SK-N-MC (cell line): ENCODE results near the gene SLC24A5.

ENCODE experiments used
- DNase-seq: peaks from one replicate; pipeline ENCODE4 v3.0.0-alpha.2; 2011; ENCODE audit warnings: low read depth, low spot score
- H3K27ac ChIP-seq: fragments of 200-600 bp; sonication (generic); 2 replicates; pipeline ENCODE4 v1.5.1; 2016; ENCODE audit warnings: mixed run types
- H3K36me3 ChIP-seq: fragments of 200-600 bp; sonication (generic); 2 replicates; pipeline ENCODE4 v1.6.1; 2017; ENCODE audit warnings: antibody characterized with exemption, low read length, mixed read lengths; ENCODE audit not compliant: insufficient read depth
- H3K4me3 ChIP-seq: fragments of 200-600 bp; sonication (generic); 2 replicates; pipeline ENCODE4 v1.5.1; 2016
- H3K9ac ChIP-seq: fragments of 200-600 bp; sonication (generic); 2 replicates; pipeline ENCODE4 v1.8.0; 2017; ENCODE audit warnings: mixed run types, mixed read lengths; ENCODE audit not compliant: insufficient read length
- H3K9me3 ChIP-seq: fragments of 200-600 bp; sonication (generic); 2 replicates; pipeline ENCODE4 v1.6.1; 2017; ENCODE audit warnings: low read depth, mild to moderate bottlenecking, antibody characterized with exemption, low read length, moderate library complexity, mixed read lengths
- EZH2 ChIP-seq: fragments of 200-600 bp; sonication (generic); IDR thresholded peaks from one replicate; pipeline ENCODE4 v1.6.1; 2017; ENCODE audit warnings: antibody characterized with exemption
- FOXP2 ChIP-seq: optimal IDR thresholded peaks from 2 replicates; pipeline ENCODE3; 2011; ENCODE audit warnings: mild to moderate bottlenecking, moderate library complexity; ENCODE audit not compliant: insufficient read depth; ENCODE audit errors: extremely low read length, control extremely low read depth
- POLR2AphosphoS5 ChIP-seq: IDR thresholded peaks from 2 replicates; pipeline ENCODE4 v1.6.1; 2012; ENCODE audit warnings: mild to moderate bottlenecking, low read depth, low read length, borderline replicate concordance

The SLC24A5 gene

GRCh38 chr15:48087844-48088243, 32.9 kb upstream of the SLC24A5 start:
- no peak for TF ChIP-seq EZH2
- TF ChIP-seq FOXP2: no peak
- TF ChIP-seq POLR2AphosphoS5: no peak
- Histone ChIP-seq H3K27ac (no peak overlapping the region), H3K9me3 (no peaks in the 10 kb centered on the region), H3K36me3 (no peaks in the 10 kb centered on the region), H3K4me3 (no peak overlapping the region), H3K9ac (no peak overlapping the region)
- no peak for DNase-seq

DNA sequence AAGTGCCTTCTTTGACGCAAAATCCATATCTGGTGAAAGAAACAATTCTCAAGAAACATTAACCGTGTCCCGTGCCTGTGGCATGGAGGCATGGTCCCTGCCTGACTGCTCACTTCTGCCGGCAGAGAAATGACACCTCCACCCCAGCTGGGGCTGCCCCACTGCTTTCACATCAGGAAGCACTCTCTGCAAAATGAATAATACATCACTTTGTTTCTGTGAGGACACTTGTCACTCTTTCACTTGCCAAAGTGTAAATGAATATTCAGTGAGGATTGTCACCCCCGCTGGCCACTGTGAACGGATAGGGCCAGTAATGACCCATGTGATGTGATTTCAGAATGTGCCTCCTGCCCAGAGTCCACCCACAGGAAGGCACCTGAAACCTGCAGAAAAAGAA, 31.1 kb upstream of the SLC24A5 start:
- H3K9me3 ChIP-seq: no peaks in the 10 kb centered on the region
- no peaks in the 10 kb centered on the region for H3K36me3 ChIP-seq
- H3K27ac ChIP-seq: no peak overlapping the region
- H3K4me3 ChIP-seq: no peak overlapping the region
- no peak overlapping the region for H3K9ac ChIP-seq
- no peak for DNase-seq
- TF ChIP-seq EZH2: no peak
- no peak for TF ChIP-seq FOXP2
- no peak for TF ChIP-seq POLR2AphosphoS5

GRCh38 chr15:48090115-48090514, 30.7 kb upstream of the SLC24A5 start:
- Histone ChIP-seq H3K4me3 (no peak overlapping the region), H3K9ac (no peak overlapping the region), H3K27ac (no peak overlapping the region), H3K36me3 (no peaks in the 10 kb centered on the region), H3K9me3 (no peaks in the 10 kb centered on the region)
- TF ChIP-seq FOXP2 (no peak), EZH2 (no peak), POLR2AphosphoS5 (no peak)
- DNase-seq: no peak

GRCh38 chr15:48090666-48091065, 30.1 kb upstream of the SLC24A5 start:
- H3K27ac ChIP-seq: no peak overlapping the region
- no peak overlapping the region for H3K4me3 ChIP-seq
- no peaks in the 10 kb centered on the region for H3K36me3 ChIP-seq
- no peaks in the 10 kb centered on the region for H3K9me3 ChIP-seq
- TF ChIP-seq FOXP2 (no peak), EZH2 (no peak), POLR2AphosphoS5 (no peak)
- DNase-seq: no peak
- no peak overlapping the region for H3K9ac ChIP-seq

DNA sequence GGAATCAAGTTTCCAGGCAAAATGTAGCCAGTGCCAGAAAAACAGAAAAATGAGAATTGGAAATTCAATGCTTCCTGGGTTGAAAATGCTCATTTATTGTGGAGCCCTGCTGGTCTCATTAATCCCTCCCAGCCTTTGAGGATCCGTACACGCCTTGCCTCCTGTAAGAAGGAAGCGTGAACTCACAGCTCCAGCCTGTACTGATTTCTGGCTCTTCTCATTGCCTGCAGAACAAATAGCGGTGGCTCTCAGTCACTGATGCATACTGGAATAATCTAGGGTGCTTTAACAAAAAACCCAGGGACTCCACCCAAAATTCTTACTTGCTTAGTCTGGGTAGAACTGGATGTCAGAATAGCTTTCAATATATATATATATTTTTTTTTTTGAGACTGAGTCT, 29.3 kb upstream of the SLC24A5 start:
- no peak overlapping the region for H3K4me3 ChIP-seq
- H3K9me3 ChIP-seq: no peaks in the 10 kb centered on the region
- no peak overlapping the region for H3K27ac ChIP-seq
- TF ChIP-seq EZH2: no peak
- no peak for TF ChIP-seq FOXP2
- TF ChIP-seq POLR2AphosphoS5: no peak
- no peak overlapping the region for H3K9ac ChIP-seq
- H3K36me3 ChIP-seq: no peaks in the 10 kb centered on the region
- DNase-seq: no peak

DNA sequence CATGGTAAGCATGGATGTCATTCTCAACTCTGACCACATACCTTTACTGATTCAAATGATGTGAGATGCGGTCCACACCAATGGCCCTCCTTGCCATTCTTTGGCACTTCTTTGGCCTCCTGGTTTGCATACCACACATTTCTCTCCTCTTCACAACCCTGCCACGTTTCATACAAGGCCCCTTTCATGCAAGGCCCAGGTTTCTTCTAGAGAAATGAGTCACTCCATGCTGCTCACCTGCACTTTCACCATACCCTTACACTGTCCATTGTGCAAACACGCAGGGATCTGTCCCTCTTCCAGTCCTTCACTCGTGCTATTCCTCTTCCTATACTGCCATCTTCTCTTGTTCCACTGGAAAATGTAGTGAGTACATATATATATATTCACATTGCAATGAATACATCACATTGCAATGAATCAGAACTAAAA, 24.4 kb upstream of the SLC24A5 start:
- TF ChIP-seq FOXP2 (no peak), EZH2 (no peak), POLR2AphosphoS5 (no peak)
- Histone ChIP-seq H3K9ac (no peak overlapping the region), H3K9me3 (no peaks in the 10 kb centered on the region), H3K4me3 (no peak overlapping the region), H3K36me3 (no peaks in the 10 kb centered on the region), H3K27ac (no peak overlapping the region)
- DNase-seq: no peak

GRCh38 chr15:48096813-48097212, 24.0 kb upstream of the SLC24A5 start:
- DNase-seq: no peak
- H3K9ac ChIP-seq: no peak overlapping the region
- no peaks in the 10 kb centered on the region for H3K9me3 ChIP-seq
- no peak for TF ChIP-seq POLR2AphosphoS5
- TF ChIP-seq EZH2: no peak
- no peak for TF ChIP-seq FOXP2
- H3K36me3 ChIP-seq: no peaks in the 10 kb centered on the region
- no peak overlapping the region for H3K27ac ChIP-seq
- no peak overlapping the region for H3K4me3 ChIP-seq

GRCh38 chr15:48097264-48097663, 23.5 kb upstream of the SLC24A5 start:
- DNase-seq: no peak
- Histone ChIP-seq H3K36me3 (no peaks in the 10 kb centered on the region), H3K9me3 (no peaks in the 10 kb centered on the region), H3K4me3 (no peak overlapping the region), H3K9ac (no peak overlapping the region), H3K27ac (no peak overlapping the region)
- TF ChIP-seq EZH2: no peak
- TF ChIP-seq POLR2AphosphoS5: no peak
- TF ChIP-seq FOXP2: no peak

GRCh38 chr15:48101376-48101961, 19.3 kb upstream of the SLC24A5 start:
- H3K4me3 ChIP-seq: no peak overlapping the region
- TF ChIP-seq POLR2AphosphoS5: no peak
- no peak for TF ChIP-seq FOXP2
- no peak overlapping the region for H3K27ac ChIP-seq
- H3K9ac ChIP-seq: no peak overlapping the region
- no peak for DNase-seq
- H3K9me3 ChIP-seq: no peaks in the 10 kb centered on the region
- H3K36me3 ChIP-seq: no peaks in the 10 kb centered on the region
